Fibroblast of peridontal ligament (primary cell): ENCODE data around the gene SLIT2.

Source experiments
- DNase-seq: peaks from one replicate; pipeline ENCODE4 v3.0.0-alpha.2; 2010; ENCODE audit errors: extremely low read depth

The SLIT2 gene

DNA sequence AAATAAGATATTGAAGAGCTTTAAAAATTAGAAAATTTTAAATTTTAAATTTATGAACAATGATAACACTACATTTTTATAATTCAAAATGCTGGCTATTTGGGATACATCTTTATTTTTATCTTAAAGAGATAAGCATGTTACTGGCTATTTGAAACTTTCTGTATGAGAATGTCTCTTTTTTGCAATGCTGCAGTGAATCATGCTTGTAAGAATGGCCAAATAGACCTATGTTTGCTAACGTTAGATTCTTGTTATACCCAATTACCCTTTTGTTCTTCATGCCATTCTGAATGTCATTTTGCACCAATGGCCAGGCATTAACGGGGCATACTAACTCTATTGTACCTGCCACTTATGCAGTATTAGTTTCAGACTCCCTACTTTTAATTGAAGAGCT lies 49.5 kb downstream of the SLIT2 start:
- DNase-seq = no peak
